HCT116 (cell line): ENCODE data around the gene PPIP5K2. TPM values are rescaled to one million over a fixed set of nuclear protein-coding genes. Genes with fewer than 3 reads are reported as not detected.

Experiments used
- ATAC-seq: fragments of 200-7000 bp; cut with Tn5 transposase; 2 replicates; pipeline ENCODE4 v1.9.1; 2020; ENCODE audit warnings: mild to moderate bottlenecking, moderate library complexity
- BruUV-seq: library from RNA; stranded (reverse); fragments of 400-500 nt; replicated peaks from 2 replicates; lab custom pipeline; 2021; lab: Mats Ljungman, UMichigan
- CTCF ChIA-PET: fragments of 300-600 bp; sonication (Branson Sonifier 250); formaldehyde crosslinking; loops from one replicate; lab custom pipeline; 2021; ENCODE audit warnings: antibody characterized with exemption; lab: Charles Lee
- POLR2A ChIA-PET: fragments of 300-600, 350-600 bp; sonication (Branson Sonifier 250); formaldehyde crosslinking; loops from one replicate; lab custom pipeline; 2021; ENCODE audit warnings: antibody characterized with exemption; lab: Charles Lee
- RAD21 ChIA-PET, 2 experiments: fragments of 300-600 bp; sonication (Branson Sonifier 250); formaldehyde crosslinking; loops; one replicate each; lab custom pipeline; 2023; ENCODE audit warnings: low total read pairs in 2 of 2; ENCODE audit not compliant: uncharacterized antibody in 2 of 2, unreplicated experiment in 2 of 2, low non-redundant PET in 1 of 2; lab: Charles Lee
- DNase-seq: peaks from one replicate; pipeline ENCODE4 v3.0.0-alpha.2; 2010; ENCODE audit warnings: low read depth, low spot score
- H2AFZ ChIP-seq: fragments of 200-600 bp; shearing (Covaris generic), sonication (generic); 2 replicates; pipeline ENCODE4 v1.6.1; 2017; ENCODE audit warnings: low read depth, mixed run types, mixed read lengths, antibody characterized with exemption, low read length; ENCODE audit not compliant: poor library complexity, severe bottlenecking
- H3K27ac ChIP-seq: 2 replicates; pipeline ENCODE4 v1.5.1; 2012; ENCODE audit warnings: low read depth, low read length
- H3K27me3 ChIP-seq: fragments of 200-600 bp; sonication (generic); 2 replicates; pipeline ENCODE4 v1.6.1; 2016; ENCODE audit warnings: mixed run types, low read length, mixed read lengths; ENCODE audit not compliant: insufficient read depth
- H3K36me3 ChIP-seq, 2 experiments: fragments of 200-500 bp in 1 of 2; fragments of 200-600 bp in 1 of 2; sonication (Bioruptor generic) in 1 of 2; sonication (generic) in 1 of 2; 2 replicates each; pipeline versions ENCODE4 v1.5.1 to v1.6.1; 2014 to 2016; ENCODE audit warnings: low read length in 2 of 2, inconsistent platforms in 1 of 2, mixed read lengths in 1 of 2, mixed run types in 1 of 2; ENCODE audit not compliant: insufficient read depth in 2 of 2, control insufficient read depth in 1 of 2
- H3K4me1 ChIP-seq, 2 experiments: fragments of 200-600 bp in 1 of 2; sonication (generic) in 1 of 2; 2 replicates each; pipeline versions ENCODE4 v1.5.1 to v1.6.1; 2012 to 2017; ENCODE audit warnings: low read length in 2 of 2, inconsistent platforms in 1 of 2, mild to moderate bottlenecking in 1 of 2, mixed read lengths in 1 of 2, mixed run types in 1 of 2, moderate library complexity in 1 of 2; ENCODE audit not compliant: insufficient read depth in 2 of 2, control insufficient read depth in 1 of 2
- H3K4me2 ChIP-seq: fragments of 200-600 bp; sonication (generic); 2 replicates; pipeline ENCODE4 v1.6.1; 2017; ENCODE audit warnings: mixed run types, low read length, mixed read lengths
- H3K4me3 ChIP-seq, 2 experiments: fragments of 200-600 bp in 1 of 2; sonication (generic) in 1 of 2; replicated peaks in 1 of 2; 2 replicates each; pipeline ENCODE4 v1.5.1; 2011 to 2016; ENCODE audit warnings: low read length in 2 of 2, control low read depth in 1 of 2, low read depth in 1 of 2, mild to moderate bottlenecking in 1 of 2, mixed read lengths in 1 of 2, mixed run types in 1 of 2
- H3K79me2 ChIP-seq: fragments of 200-600 bp; sonication (generic); 2 replicates; pipeline ENCODE4 v1.6.1; 2017; ENCODE audit warnings: mild to moderate bottlenecking, mixed run types, low read length, moderate library complexity, mixed read lengths; ENCODE audit not compliant: insufficient read depth
- H3K9ac ChIP-seq: fragments of 200-600 bp; sonication (generic); 2 replicates; pipeline ENCODE4 v1.6.1; 2016; ENCODE audit warnings: low read length, mixed read lengths
- H3K9me2 ChIP-seq: fragments of 200-600 bp; sonication (generic), shearing (Covaris generic); 2 replicates; pipeline ENCODE4 v1.6.1; 2017; ENCODE audit warnings: mixed run types, mild to moderate bottlenecking, moderate library complexity; ENCODE audit not compliant: insufficient read depth
- H3K9me3 ChIP-seq, 2 experiments: fragments of 200-500 bp in 1 of 2; fragments of 200-600 bp in 1 of 2; sonication (Bioruptor generic) in 1 of 2; sonication (generic) in 1 of 2; 2 replicates each; pipeline ENCODE4 v1.6.1; 2014 to 2017; ENCODE audit warnings: low read length in 2 of 2, mixed read lengths in 2 of 2, inconsistent platforms in 1 of 2, low read depth in 1 of 2, mild to moderate bottlenecking in 1 of 2, mixed run types in 1 of 2, moderate library complexity in 1 of 2; ENCODE audit not compliant: control insufficient read depth in 1 of 2, insufficient read depth in 1 of 2
- H4K20me1 ChIP-seq: fragments of 200-600 bp; sonication (generic), shearing (Covaris generic); 2 replicates; pipeline ENCODE4 v1.6.1; 2017; ENCODE audit warnings: mixed run types, mild to moderate bottlenecking, moderate library complexity; ENCODE audit not compliant: insufficient read depth
- ATF3 ChIP-seq: IDR thresholded peaks from 2 replicates; pipeline ENCODE4 v1.6.1; 2012
- CBX3 ChIP-seq: IDR thresholded peaks from 2 replicates; pipeline ENCODE4 v1.6.1; 2012; ENCODE audit warnings: low read depth
- EGR1 ChIP-seq: IDR thresholded peaks from 2 replicates; pipeline ENCODE4 v1.6.1; 2012; ENCODE audit warnings: low read depth
- ELF1 ChIP-seq: IDR thresholded peaks from 2 replicates; pipeline ENCODE4 v1.6.1; 2012; ENCODE audit warnings: low read depth, borderline replicate concordance
- EZH2phosphoT487 ChIP-seq: fragments of 200-600 bp; IDR thresholded peaks from 2 replicates; pipeline ENCODE4 v1.6.1; 2018; ENCODE audit warnings: antibody characterized with exemption, borderline replicate concordance
- FOSL1 ChIP-seq: IDR thresholded peaks from 2 replicates; pipeline ENCODE4 v1.6.1; 2012; ENCODE audit warnings: low read depth
- JUND ChIP-seq: IDR thresholded peaks from 2 replicates; pipeline ENCODE4 v1.6.1; 2012
- MAX ChIP-seq: IDR thresholded peaks from 2 replicates; pipeline ENCODE4 v1.6.1; 2012
- POLR2A ChIP-seq: IDR thresholded peaks from 2 replicates; pipeline ENCODE4 v1.7.0; 2011; ENCODE audit warnings: borderline replicate concordance; ENCODE audit not compliant: insufficient read depth, insufficient read length; ENCODE audit errors: extremely low read depth
- POLR2AphosphoS5 ChIP-seq: IDR thresholded peaks from 2 replicates; pipeline ENCODE4 v1.6.1; 2011; ENCODE audit warnings: mild to moderate bottlenecking, low read depth, low read length, moderate library complexity
- RAD21 ChIP-seq: IDR thresholded peaks from 2 replicates; pipeline ENCODE4 v1.6.1; 2012; ENCODE audit warnings: low read depth, mild to moderate bottlenecking
- REST ChIP-seq: IDR thresholded peaks from 2 replicates; pipeline ENCODE4 v1.6.1; 2012; ENCODE audit warnings: low read depth
- SIN3A ChIP-seq: IDR thresholded peaks from 2 replicates; pipeline ENCODE4 v1.6.1; 2012; ENCODE audit warnings: low read depth
- SP1 ChIP-seq: IDR thresholded peaks from 2 replicates; pipeline ENCODE4 v1.6.1; 2012; ENCODE audit warnings: low read depth
- SRF ChIP-seq: IDR thresholded peaks from 2 replicates; pipeline ENCODE4 v1.6.1; 2012; ENCODE audit warnings: low read depth
- YY1 ChIP-seq: IDR thresholded peaks from 2 replicates; pipeline ENCODE4 v1.6.1; 2011; ENCODE audit warnings: low read length, low read depth, moderate library complexity, mild to moderate bottlenecking; ENCODE audit not compliant: insufficient replicate concordance; ENCODE audit errors: extremely low read depth
- intact Hi-C: fragments of 100-400 bp; cut with micrococcal nuclease; formaldehyde crosslinking; loops from 2 replicates; pipeline ENCODE4 v1.10.0; 2022
- total RNA-seq: library from RNA; stranded (reverse); gene quantifications from one replicate; pipeline ENCODE4 v1.2.1, GENCODE V29; 2021; ENCODE audit not compliant: unreplicated experiment
- TF ChIP-seq, protein P1 (sequence below), 3 experiments: fragments of 200-600 bp in 1 of 3; sonication (generic) in 1 of 3; IDR thresholded peaks in 2 of 3; conservative IDR thresholded peaks in 1 of 3; 2 replicates each; pipeline ENCODE4 v1.5.1; 2012 to 2017; ENCODE audit warnings: low read depth in 2 of 3, low read length in 2 of 3, antibody characterized with exemption in 1 of 3, borderline replicate concordance in 1 of 3, control low read depth in 1 of 3, mild to moderate bottlenecking in 1 of 3, mixed read lengths in 1 of 3, mixed run types in 1 of 3, moderate library complexity in 1 of 3; ENCODE audit not compliant: insufficient read depth in 1 of 3
- TF ChIP-seq, protein P2 (sequence below): IDR thresholded peaks from 2 replicates; pipeline ENCODE4 v1.6.1; 2011; ENCODE audit warnings: mild to moderate bottlenecking, low read length, moderate library complexity; ENCODE audit not compliant: insufficient replicate concordance; ENCODE audit errors: extremely low read depth

PPIP5K2 gene
- total RNA-seq, 1 experiment from 2014 or later, result 45.8 TPM

DNA sequence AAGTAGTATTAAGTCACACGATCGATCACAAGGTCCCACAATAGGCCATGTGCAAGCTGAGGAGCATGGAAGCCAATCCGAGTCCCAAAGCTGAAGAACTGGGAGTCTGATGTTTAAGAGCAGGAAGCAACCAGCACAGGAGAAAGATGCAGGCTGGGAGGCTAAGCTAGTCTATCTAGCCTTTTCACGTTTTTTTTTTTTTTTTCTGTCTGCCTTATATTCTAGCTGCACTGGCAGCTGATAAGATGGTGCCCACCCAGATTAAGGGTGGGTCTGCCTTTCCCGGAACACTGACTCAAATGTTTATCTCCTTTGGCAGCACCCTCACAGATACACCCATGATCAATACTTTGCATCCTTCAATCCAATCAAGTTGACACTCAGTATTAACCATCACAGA lies 6.5 kb downstream of the PPIP5K2 start:
- ChIA-PET POLR2A (no interaction called here), CTCF (interaction anchor here (0.7 to 1.6 kb wide), 2 partner anchors 13 to 98 kb away, joined by 3 to 4 read pairs; no protein-coding TSS in a partner anchor), RAD21 (no interaction called here)
- H2AFZ ChIP-seq, result no peak overlapping the region
- no peak overlapping the region for H3K4me2 ChIP-seq
- H3K27ac ChIP-seq, result no peak overlapping the region
- H4K20me1 ChIP-seq, result no peaks in the 10 kb centered on the region
- ATAC-seq (no peak), DNase-seq (no peak)
- no peaks in the 10 kb centered on the region for H3K9me3 ChIP-seq
- peaks cover 0 to 3% of the 10 kb centered on the region in 2 experiments; a peak in 3 of 4 replicates for H3K4me1 ChIP-seq
- H3K4me3 ChIP-seq, result no peak overlapping the region
- TF ChIP-seq, protein P1, sequence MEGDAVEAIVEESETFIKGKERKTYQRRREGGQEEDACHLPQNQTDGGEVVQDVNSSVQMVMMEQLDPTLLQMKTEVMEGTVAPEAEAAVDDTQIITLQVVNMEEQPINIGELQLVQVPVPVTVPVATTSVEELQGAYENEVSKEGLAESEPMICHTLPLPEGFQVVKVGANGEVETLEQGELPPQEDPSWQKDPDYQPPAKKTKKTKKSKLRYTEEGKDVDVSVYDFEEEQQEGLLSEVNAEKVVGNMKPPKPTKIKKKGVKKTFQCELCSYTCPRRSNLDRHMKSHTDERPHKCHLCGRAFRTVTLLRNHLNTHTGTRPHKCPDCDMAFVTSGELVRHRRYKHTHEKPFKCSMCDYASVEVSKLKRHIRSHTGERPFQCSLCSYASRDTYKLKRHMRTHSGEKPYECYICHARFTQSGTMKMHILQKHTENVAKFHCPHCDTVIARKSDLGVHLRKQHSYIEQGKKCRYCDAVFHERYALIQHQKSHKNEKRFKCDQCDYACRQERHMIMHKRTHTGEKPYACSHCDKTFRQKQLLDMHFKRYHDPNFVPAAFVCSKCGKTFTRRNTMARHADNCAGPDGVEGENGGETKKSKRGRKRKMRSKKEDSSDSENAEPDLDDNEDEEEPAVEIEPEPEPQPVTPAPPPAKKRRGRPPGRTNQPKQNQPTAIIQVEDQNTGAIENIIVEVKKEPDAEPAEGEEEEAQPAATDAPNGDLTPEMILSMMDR (IDR thresholded peaks at IDR 0.05 in 2 of 3, conservative IDR thresholded peaks at IDR 0.05 in 1 of 3; ENCODE audit: borderline replicate concordance in 1 of 3, insufficient read depth in 1 of 3, low read depth in 2 of 3, low read length in 2 of 3), result no peak
- TF ChIP-seq CBX3 (no peak), RAD21 (no peak), MAX (no peak), ATF3 (no peak), ELF1 (no peak), SIN3A (no peak), POLR2A (no peak), EGR1 (no peak), FOSL1 (no peak), JUND (no peak), YY1 (no peak), EZH2phosphoT487 (no peak), SP1 (no peak), POLR2AphosphoS5 (no peak), SRF (no peak), REST (no peak)
- TF ChIP-seq, protein P2, sequence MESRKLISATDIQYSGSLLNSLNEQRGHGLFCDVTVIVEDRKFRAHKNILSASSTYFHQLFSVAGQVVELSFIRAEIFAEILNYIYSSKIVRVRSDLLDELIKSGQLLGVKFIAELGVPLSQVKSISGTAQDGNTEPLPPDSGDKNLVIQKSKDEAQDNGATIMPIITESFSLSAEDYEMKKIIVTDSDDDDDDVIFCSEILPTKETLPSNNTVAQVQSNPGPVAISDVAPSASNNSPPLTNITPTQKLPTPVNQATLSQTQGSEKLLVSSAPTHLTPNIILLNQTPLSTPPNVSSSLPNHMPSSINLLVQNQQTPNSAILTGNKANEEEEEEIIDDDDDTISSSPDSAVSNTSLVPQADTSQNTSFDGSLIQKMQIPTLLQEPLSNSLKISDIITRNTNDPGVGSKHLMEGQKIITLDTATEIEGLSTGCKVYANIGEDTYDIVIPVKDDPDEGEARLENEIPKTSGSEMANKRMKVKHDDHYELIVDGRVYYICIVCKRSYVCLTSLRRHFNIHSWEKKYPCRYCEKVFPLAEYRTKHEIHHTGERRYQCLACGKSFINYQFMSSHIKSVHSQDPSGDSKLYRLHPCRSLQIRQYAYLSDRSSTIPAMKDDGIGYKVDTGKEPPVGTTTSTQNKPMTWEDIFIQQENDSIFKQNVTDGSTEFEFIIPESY, result no peak
- no peak overlapping the region for H3K9ac ChIP-seq
- intact Hi-C loops, result loop anchor here (10.0 kb wide), 1 partner anchor 352 kb away; no protein-coding TSS in a partner anchor
- no peaks in the 10 kb centered on the region for H3K36me3 ChIP-seq
- H3K27me3 ChIP-seq, result no peaks in the 10 kb centered on the region
- no TSS peak for BruUV-seq
- no peaks in the 10 kb centered on the region for H3K9me2 ChIP-seq
- peaks cover 29% of the 10 kb centered on the region for H3K79me2 ChIP-seq
